ENCODE data around the gene COL25A1. TPM values are rescaled to one million over a fixed set of nuclear protein-coding genes. Genes with fewer than 3 reads are reported as not detected.

The COL25A1 gene
- total and polyA plus RNA-seq, 4 donors, result 0.61 to 4.4 (median 2.1) TPM

DNA sequence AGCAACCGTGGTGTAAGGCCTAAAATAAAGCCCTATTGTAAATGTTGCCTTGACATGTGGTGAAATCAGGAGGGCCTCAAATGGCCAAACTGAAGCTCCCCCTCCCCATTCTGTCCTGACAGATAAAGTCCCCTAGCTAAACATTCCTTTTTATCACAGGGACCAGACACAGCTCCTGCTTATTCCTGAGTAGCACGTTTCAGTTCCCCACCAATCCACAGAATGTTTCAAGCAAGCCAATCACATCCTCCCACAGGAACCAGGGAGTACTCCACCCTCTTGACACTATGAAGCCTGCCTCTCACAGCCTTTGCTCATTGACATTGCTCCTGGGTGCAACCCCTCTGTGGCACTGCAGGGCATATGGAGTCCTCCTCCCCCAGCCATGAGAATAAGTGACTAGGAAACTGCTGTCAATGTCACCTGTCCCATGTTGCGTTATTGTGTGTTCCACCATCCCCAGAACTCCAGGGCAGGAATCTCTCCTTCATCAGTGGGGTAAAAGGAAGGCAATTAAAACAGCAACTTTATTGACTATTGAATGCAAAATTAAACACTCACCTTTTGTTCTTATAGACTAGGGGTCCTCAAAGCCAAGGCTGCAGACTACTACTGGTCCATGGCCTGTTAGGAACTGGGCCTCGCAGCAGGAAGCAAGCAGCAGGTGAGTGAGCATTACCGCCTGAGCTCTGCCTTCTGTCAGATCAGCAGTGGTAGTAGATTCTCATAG is 128.1 kb downstream of the COL25A1 start:
- 68% methylated on average over 5 of the region's 5 CpGs for WGBS

DNA sequence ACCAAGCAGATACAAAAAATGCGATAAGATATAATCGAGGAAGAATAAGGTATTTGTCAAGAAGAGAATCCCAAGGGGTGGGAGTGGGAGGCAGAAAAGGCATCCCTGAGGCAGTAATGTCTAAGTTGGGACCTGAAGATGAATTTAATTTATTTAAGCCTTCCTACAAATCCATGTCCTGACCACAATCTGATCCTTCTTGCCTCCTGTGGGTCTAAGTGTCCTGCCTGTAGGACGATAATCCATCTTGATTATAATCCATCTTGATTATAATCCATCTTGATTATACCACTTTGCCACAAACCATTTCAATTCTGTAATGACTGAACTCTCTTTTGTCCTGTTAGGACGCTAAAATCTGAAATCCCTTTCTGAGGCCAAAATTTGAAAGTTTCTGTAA is 130.2 kb downstream of the COL25A1 start:
- DNase-seq (ENCODE audit: low spot score), result no peak
- 62% methylated on average over 4 of the region's 4 CpGs for WGBS
- Histone ChIP-seq H3K27ac (ENCODE audit: low read depth in 1 of 2, low read length in 2 of 2) (no peak overlapping the region), H3K4me1 (ENCODE audit: control insufficient read depth in 4 of 4, insufficient read depth in 4 of 4, low read length in 3 of 4) (no peaks in the 10 kb centered on the region), H3K27me3 (ENCODE audit: control insufficient read depth in 4 of 4, insufficient read depth in 4 of 4, low read length in 3 of 4) (no peaks in the 10 kb centered on the region), H3K4me3 (ENCODE audit: low read depth in 1 of 3, low read length in 3 of 3) (no peak overlapping the region), H3K36me3 (ENCODE audit: control insufficient read depth in 4 of 4, insufficient read depth in 3 of 4, low read depth in 1 of 4, low read length in 3 of 4) (no peaks in the 10 kb centered on the region), H3K9me3 (ENCODE audit: control insufficient read depth in 4 of 4, low read length in 3 of 4) (no peaks in the 10 kb centered on the region), H3K9ac (ENCODE audit: low read depth in 1 of 2, low read length in 2 of 2) (no peak overlapping the region)
- TF ChIP-seq, protein P1, sequence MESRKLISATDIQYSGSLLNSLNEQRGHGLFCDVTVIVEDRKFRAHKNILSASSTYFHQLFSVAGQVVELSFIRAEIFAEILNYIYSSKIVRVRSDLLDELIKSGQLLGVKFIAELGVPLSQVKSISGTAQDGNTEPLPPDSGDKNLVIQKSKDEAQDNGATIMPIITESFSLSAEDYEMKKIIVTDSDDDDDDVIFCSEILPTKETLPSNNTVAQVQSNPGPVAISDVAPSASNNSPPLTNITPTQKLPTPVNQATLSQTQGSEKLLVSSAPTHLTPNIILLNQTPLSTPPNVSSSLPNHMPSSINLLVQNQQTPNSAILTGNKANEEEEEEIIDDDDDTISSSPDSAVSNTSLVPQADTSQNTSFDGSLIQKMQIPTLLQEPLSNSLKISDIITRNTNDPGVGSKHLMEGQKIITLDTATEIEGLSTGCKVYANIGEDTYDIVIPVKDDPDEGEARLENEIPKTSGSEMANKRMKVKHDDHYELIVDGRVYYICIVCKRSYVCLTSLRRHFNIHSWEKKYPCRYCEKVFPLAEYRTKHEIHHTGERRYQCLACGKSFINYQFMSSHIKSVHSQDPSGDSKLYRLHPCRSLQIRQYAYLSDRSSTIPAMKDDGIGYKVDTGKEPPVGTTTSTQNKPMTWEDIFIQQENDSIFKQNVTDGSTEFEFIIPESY (IDR thresholded peaks at IDR 0.05), result no peak
- no peak for TF ChIP-seq NR2F2 (IDR thresholded peaks at IDR 0.05)
- TF ChIP-seq, protein P2, sequence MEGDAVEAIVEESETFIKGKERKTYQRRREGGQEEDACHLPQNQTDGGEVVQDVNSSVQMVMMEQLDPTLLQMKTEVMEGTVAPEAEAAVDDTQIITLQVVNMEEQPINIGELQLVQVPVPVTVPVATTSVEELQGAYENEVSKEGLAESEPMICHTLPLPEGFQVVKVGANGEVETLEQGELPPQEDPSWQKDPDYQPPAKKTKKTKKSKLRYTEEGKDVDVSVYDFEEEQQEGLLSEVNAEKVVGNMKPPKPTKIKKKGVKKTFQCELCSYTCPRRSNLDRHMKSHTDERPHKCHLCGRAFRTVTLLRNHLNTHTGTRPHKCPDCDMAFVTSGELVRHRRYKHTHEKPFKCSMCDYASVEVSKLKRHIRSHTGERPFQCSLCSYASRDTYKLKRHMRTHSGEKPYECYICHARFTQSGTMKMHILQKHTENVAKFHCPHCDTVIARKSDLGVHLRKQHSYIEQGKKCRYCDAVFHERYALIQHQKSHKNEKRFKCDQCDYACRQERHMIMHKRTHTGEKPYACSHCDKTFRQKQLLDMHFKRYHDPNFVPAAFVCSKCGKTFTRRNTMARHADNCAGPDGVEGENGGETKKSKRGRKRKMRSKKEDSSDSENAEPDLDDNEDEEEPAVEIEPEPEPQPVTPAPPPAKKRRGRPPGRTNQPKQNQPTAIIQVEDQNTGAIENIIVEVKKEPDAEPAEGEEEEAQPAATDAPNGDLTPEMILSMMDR (IDR thresholded peaks at IDR 0.05; ENCODE audit: low read depth, low read length, missing input control), result no peak
- TF ChIP-seq, protein P3, sequence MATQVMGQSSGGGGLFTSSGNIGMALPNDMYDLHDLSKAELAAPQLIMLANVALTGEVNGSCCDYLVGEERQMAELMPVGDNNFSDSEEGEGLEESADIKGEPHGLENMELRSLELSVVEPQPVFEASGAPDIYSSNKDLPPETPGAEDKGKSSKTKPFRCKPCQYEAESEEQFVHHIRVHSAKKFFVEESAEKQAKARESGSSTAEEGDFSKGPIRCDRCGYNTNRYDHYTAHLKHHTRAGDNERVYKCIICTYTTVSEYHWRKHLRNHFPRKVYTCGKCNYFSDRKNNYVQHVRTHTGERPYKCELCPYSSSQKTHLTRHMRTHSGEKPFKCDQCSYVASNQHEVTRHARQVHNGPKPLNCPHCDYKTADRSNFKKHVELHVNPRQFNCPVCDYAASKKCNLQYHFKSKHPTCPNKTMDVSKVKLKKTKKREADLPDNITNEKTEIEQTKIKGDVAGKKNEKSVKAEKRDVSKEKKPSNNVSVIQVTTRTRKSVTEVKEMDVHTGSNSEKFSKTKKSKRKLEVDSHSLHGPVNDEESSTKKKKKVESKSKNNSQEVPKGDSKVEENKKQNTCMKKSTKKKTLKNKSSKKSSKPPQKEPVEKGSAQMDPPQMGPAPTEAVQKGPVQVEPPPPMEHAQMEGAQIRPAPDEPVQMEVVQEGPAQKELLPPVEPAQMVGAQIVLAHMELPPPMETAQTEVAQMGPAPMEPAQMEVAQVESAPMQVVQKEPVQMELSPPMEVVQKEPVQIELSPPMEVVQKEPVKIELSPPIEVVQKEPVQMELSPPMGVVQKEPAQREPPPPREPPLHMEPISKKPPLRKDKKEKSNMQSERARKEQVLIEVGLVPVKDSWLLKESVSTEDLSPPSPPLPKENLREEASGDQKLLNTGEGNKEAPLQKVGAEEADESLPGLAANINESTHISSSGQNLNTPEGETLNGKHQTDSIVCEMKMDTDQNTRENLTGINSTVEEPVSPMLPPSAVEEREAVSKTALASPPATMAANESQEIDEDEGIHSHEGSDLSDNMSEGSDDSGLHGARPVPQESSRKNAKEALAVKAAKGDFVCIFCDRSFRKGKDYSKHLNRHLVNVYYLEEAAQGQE (IDR thresholded peaks at IDR 0.05), result no peak
- TF ChIP-seq, protein P4, sequence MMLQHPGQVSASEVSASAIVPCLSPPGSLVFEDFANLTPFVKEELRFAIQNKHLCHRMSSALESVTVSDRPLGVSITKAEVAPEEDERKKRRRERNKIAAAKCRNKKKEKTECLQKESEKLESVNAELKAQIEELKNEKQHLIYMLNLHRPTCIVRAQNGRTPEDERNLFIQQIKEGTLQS (IDR thresholded peaks at IDR 0.05), result no peak
- TF ChIP-seq, protein P5, sequence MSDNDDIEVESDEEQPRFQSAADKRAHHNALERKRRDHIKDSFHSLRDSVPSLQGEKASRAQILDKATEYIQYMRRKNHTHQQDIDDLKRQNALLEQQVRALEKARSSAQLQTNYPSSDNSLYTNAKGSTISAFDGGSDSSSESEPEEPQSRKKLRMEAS (IDR thresholded peaks at IDR 0.05), result no peak
- TF ChIP-seq EGR1 (IDR thresholded peaks at IDR 0.05; ENCODE audit: low read depth in 2 of 2), result no peak
- TF ChIP-seq HNF4G (IDR thresholded peaks at IDR 0.05), result no peak
- no peak for TF ChIP-seq FOXA2 (IDR thresholded peaks at IDR 0.05)
- TF ChIP-seq YY1 (IDR thresholded peaks at IDR 0.05), result no peak
- TF ChIP-seq RXRA (IDR thresholded peaks at IDR 0.05), result no peak

More for the DNA sequence above, 128.1 kb downstream of the COL25A1 start:
- Histone ChIP-seq H3K4me1 (ENCODE audit: control insufficient read depth in 4 of 4, insufficient read depth in 4 of 4, low read length in 3 of 4) (no peaks in the 10 kb centered on the region), H3K9me3 (ENCODE audit: control insufficient read depth in 4 of 4, low read length in 3 of 4) (no peaks in the 10 kb centered on the region), H3K4me3 (ENCODE audit: low read depth in 1 of 3, low read length in 3 of 3) (no peak overlapping the region), H3K27ac (ENCODE audit: low read depth in 1 of 2, low read length in 2 of 2) (no peak overlapping the region), H3K9ac (ENCODE audit: low read depth in 1 of 2, low read length in 2 of 2) (no peak overlapping the region), H3K27me3 (ENCODE audit: control insufficient read depth in 4 of 4, insufficient read depth in 4 of 4, low read length in 3 of 4) (no peaks in the 10 kb centered on the region), H3K36me3 (ENCODE audit: control insufficient read depth in 4 of 4, insufficient read depth in 3 of 4, low read depth in 1 of 4, low read length in 3 of 4) (no peaks in the 10 kb centered on the region)
- DNase-seq (ENCODE audit: low spot score), result no peak
- TF ChIP-seq TAF1 (conservative IDR thresholded peaks at IDR 0.05), result no peak
- no peak for TF ChIP-seq NR2F2 (IDR thresholded peaks at IDR 0.05)
- TF ChIP-seq, protein P3 (IDR thresholded peaks at IDR 0.05), result no peak
- TF ChIP-seq RAD21 (IDR thresholded peaks at IDR 0.05), result no peak
- TF ChIP-seq YY1 (IDR thresholded peaks at IDR 0.05), result no peak
- no peak for TF ChIP-seq HNF4G (IDR thresholded peaks at IDR 0.05)
- TF ChIP-seq, protein P1 (IDR thresholded peaks at IDR 0.05), result no peak
- TF ChIP-seq EGR1 (IDR thresholded peaks at IDR 0.05; ENCODE audit: low read depth in 2 of 2), result no peak
- no peak for TF ChIP-seq RXRA (IDR thresholded peaks at IDR 0.05)
- TF ChIP-seq GABPA (IDR thresholded peaks at IDR 0.05 in 1 of 2, conservative IDR thresholded peaks at IDR 0.05 in 1 of 2), result no peak
